Nephron progenitor cell (in vitro differentiated cells): ENCODE results near the gene RASD1.

ENCODE experiments used
- DNase-seq: peaks from one replicate; pipeline ENCODE4 v3.0.0; 2021
- H3K27ac Mint-ChIP-seq: 2 replicates; pipeline ENCODE4 v1.8.0; 2021; ENCODE audit warnings: mild to moderate bottlenecking, moderate library complexity, mixed read lengths
- H3K27me3 Mint-ChIP-seq: 2 replicates; pipeline ENCODE4 v1.8.0; 2021; ENCODE audit warnings: mild to moderate bottlenecking, low read depth, mixed read lengths; ENCODE audit not compliant: poor library complexity
- H3K36me3 Mint-ChIP-seq: 2 replicates; pipeline ENCODE4 v1.8.0; 2021; ENCODE audit warnings: low read depth, mixed read lengths
- H3K4me1 Mint-ChIP-seq: 2 replicates; pipeline ENCODE4 v1.8.0; 2021; ENCODE audit warnings: mixed read lengths
- H3K4me3 Mint-ChIP-seq: 2 replicates; pipeline ENCODE4 v1.8.0; 2021; ENCODE audit warnings: mild to moderate bottlenecking, moderate library complexity, mixed read lengths
- H3K9me3 Mint-ChIP-seq: 2 replicates; pipeline ENCODE4 v1.8.0; 2021; ENCODE audit warnings: mild to moderate bottlenecking, moderate library complexity, mixed read lengths
- TF ChIP-seq, protein P1 (sequence below): fragments of 200-600 bp; sonication (generic); IDR thresholded peaks from 2 replicates; pipeline ENCODE4 v1.5.0; 2021; ENCODE audit warnings: antibody characterized with exemption

Gene RASD1

DNA sequence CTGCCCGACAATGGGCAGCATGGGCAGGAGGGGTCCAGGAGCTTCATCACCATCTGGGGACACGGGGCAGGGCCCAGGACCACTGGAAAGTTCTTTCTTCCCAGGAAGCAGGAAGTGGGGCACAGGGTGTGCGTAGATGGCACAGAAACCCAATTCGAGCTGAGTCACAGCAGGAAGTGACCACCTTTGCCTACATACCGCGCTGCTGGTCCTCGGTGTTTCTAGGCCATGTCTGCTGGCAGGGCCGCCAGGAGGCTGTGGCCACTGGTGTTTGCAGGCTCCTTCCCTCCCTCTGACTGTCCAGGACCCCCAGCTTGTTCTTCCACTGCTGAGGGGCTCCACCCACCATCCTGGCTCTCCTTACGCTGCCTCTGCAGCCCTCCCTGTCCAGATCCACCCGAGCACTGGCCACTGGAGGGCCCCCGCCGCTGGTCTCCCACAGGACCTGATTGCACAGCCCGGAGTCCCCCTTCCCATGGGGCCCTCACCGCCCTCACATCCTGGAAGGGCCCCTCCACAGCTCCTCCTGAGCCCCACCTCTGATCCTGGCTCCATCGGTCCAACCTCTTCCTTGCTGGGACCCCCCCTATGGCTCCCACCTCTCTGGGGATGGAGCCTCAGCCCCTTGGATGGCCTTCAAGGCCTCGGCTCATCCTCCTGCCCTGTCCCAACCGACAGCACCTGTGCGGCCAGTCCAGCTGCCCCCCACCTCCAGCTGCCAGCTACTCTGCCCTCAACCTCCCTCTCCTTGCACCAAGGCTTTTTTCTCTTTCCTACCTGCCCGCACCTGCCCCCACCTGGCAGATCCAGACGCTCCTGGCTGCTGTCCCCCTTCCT, 14.5 kb upstream of the RASD1 start:
- Mint-ChIP-seq H3K9me3 (no peaks in the 10 kb centered on the region), H3K4me3 (no peak overlapping the region), H3K27ac (no peak overlapping the region), H3K27me3 (no peaks in the 10 kb centered on the region), H3K36me3 (no peaks in the 10 kb centered on the region), H3K4me1 (peaks cover 28% of the 10 kb centered on the region)
- DNase-seq: no peak
- TF ChIP-seq, protein P1, sequence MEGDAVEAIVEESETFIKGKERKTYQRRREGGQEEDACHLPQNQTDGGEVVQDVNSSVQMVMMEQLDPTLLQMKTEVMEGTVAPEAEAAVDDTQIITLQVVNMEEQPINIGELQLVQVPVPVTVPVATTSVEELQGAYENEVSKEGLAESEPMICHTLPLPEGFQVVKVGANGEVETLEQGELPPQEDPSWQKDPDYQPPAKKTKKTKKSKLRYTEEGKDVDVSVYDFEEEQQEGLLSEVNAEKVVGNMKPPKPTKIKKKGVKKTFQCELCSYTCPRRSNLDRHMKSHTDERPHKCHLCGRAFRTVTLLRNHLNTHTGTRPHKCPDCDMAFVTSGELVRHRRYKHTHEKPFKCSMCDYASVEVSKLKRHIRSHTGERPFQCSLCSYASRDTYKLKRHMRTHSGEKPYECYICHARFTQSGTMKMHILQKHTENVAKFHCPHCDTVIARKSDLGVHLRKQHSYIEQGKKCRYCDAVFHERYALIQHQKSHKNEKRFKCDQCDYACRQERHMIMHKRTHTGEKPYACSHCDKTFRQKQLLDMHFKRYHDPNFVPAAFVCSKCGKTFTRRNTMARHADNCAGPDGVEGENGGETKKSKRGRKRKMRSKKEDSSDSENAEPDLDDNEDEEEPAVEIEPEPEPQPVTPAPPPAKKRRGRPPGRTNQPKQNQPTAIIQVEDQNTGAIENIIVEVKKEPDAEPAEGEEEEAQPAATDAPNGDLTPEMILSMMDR: no peak

GRCh38 chr17:17509601-17510425, 13.6 kb upstream of the RASD1 start:
- Mint-ChIP-seq H3K9me3 (no peaks in the 10 kb centered on the region), H3K36me3 (no peaks in the 10 kb centered on the region), H3K27ac (peak overlapping the region; percentile 71), H3K4me3 (no peak overlapping the region), H3K27me3 (no peaks in the 10 kb centered on the region), H3K4me1 (peaks cover 20% of the 10 kb centered on the region)
- TF ChIP-seq, protein P1: no peak
- DNase-seq: no peak

DNA sequence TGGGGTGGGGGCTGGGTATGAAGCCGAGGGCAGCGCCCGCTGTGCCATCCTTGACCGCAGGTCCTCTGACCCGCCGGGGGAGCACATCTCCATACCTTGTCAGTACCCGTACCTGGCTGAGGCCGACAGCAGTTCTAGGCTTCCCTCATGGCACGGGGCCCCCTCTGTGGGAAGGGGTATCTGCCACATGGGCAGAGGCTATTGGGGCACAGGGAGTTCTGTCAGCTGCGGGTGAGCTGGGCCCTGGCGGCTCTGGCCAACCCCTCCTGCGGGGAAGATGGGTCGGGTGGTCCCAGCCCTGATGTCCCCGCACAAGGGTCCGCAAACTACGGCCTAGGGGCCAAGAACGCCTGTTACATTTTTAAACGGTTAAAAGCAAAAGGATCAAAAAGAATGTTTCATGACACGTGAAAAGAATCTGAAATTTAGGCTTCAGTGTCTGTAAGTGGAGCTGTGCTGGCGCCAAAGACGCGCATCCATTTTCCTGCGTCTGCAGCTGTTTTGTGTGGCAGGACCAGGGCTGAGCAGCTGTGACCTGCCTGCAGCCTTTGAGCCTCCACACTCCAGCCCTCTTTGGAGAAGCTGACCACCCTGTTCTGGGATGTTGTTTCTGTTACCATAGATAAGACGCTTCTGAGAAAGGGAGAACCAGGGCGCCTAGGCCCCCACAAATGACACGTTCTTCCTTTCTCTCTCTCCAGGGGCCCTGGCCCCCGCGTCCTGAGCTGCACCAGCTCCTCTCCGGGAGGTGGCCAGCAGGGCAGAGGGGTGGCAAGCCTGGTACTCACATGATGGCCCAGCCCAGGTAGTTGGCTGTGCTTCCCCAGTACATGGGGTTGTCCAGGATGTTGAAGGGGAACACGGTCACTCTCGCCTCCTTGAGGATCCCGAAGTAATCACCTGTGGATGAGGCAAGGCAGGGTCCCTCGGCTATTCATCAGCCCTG, 12.7 kb upstream of the RASD1 start:
- Mint-ChIP-seq H3K4me3 (no peak overlapping the region), H3K27ac (no peak overlapping the region), H3K4me1 (peaks cover 13% of the 10 kb centered on the region), H3K27me3 (no peaks in the 10 kb centered on the region), H3K9me3 (no peaks in the 10 kb centered on the region), H3K36me3 (no peaks in the 10 kb centered on the region)
- DNase-seq: no peak
- TF ChIP-seq, protein P1: no peak

DNA sequence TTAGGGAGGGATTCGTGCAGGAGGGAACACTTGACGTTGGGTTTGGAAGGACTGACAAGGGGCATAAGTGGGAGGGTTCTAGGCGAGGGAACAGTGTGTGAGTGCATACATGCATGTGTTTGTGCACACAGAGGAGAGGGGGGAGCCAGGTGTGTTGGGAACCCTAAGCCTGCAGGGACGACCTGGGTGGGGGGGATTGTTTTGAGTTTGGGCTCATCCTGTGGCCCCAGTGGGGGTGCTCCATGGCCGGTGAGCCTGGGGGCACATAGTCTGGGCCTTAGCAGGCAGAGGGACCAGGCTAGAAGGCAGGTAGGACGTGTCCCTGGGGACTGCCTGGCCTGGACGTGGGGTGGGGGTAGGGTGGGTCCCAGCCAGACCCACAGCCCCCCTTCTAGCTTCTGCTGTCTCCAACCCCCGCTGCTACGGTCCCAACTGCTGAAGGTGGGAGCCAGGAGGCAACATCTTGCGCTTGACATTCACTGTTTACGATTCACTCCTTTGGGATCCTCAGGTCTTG, 11.9 kb upstream of the RASD1 start:
- H3K27ac Mint-ChIP-seq: no peak overlapping the region
- DNase-seq: no peak

DNA sequence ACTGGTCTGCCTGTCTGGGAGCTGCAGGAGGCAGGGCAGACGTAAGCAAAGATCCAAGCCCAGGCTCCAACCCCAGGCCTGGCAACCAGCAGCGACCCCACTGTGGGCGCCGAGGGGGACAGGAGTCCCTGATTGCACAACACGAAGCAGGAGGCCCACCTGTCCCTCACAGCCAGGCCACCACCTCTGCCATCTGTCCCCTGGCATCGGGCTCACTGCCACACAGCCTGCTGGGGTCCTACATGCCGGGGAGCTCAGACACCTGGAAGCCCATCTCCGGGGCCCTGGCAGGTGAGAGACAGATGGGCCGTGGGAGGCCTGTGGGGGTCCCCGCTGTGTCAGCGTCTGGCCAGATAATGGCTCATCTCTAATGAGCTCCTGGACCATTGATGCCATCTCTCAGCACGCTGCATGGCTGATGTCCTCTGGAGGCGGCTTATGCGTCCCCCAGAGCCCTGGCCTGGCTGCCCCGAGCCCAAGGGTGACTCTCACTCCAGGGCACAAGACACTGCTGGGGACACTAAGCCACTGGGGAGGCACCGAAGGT, 11.3 kb upstream of the RASD1 start:
- H3K27me3 Mint-ChIP-seq: no peaks in the 10 kb centered on the region
- H3K4me1 Mint-ChIP-seq: peaks cover 21% of the 10 kb centered on the region
- TF ChIP-seq, protein P1: no peak
- H3K9me3 Mint-ChIP-seq: no peaks in the 10 kb centered on the region
- no peak overlapping the region for H3K27ac Mint-ChIP-seq
- H3K4me3 Mint-ChIP-seq: no peak overlapping the region
- DNase-seq: no peak
- H3K36me3 Mint-ChIP-seq: no peaks in the 10 kb centered on the region

More for the DNA sequence above, 11.9 kb upstream of the RASD1 start:
- Mint-ChIP-seq H3K9me3 (no peaks in the 10 kb centered on the region), H3K36me3 (no peaks in the 10 kb centered on the region), H3K4me1 (peaks cover 17% of the 10 kb centered on the region), H3K4me3 (no peak overlapping the region), H3K27me3 (no peaks in the 10 kb centered on the region)
- TF ChIP-seq, protein P1: no peak
